GM21786 (cell line): ENCODE data around the gene CITED4.

Source experiments
- ATAC-seq: cut with Tn5 transposase; IDR thresholded peaks from one replicate; pipeline ENCODE4 v1.9.1; 2021; ENCODE audit not compliant: unreplicated experiment

Gene CITED4

DNA sequence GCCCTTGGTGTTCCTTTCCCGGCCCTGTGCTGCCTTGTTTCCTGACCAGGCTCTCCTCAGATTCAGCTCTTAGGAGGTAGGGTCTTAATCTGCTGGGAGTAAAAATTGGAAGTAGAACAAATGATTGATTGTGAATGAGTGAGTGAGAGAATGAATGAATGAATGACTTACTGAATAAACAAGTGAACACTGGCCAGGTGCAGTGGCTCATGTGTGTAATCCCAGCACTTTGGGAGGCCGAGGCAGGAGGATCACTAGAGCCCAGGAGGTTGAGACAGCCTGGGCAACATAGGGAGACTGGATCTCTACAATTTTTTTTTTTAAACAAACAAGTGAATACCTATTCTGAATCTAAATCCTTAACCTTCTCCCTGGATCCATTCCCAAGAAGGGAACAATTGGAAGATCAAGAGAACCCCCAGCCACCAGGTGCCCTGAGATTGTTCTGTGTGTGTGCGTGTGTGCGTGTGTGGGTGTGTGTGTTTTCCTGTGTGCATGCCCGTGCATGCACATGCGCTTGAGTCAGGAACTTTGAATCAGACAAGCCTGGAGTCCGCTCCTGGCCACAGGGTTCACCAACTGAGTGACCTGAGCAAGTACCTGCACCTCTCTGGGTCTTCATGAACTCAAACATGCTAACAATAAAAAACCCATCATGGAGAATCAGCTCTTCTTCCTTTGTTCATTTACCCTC lies 24.3 kb upstream of the CITED4 start:
- no peak for ATAC-seq

DNA sequence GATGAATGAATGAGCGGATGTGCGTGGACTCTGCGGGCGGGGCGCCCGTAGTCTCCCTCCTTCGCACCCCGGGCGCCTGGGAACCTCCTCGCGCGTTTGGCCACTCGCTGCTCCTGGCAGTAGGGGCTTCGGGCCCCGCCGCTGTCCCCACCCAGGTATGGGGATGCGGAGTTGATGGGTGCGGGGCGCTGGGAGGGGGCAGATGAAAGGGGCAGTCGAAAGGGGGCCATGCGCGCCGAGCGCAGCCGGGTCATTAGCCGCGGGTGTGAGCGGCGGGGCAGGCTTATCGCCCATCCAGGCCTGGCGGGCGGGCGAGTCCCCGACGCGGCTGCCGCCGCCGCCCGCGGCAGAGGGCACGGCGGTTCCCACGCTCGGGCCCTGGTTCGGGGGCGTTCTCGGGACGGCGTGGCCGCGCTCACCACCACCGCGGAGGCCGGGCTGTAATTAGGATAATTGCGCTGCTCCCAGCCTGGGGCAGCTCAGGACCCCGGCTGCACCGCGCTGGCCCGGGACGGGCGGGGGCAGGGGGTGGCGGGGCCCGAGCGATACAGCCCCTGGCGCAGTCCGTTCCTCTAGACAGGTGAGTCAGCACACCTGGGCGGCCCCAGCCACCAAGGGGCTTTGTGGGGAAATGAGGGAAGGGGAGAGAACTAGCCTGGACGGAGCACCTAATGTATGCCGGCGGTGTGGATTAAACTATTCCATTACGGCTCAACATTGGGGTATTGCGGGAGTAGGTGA lies 22.1 kb upstream of the CITED4 start:
- no peak for ATAC-seq

DNA sequence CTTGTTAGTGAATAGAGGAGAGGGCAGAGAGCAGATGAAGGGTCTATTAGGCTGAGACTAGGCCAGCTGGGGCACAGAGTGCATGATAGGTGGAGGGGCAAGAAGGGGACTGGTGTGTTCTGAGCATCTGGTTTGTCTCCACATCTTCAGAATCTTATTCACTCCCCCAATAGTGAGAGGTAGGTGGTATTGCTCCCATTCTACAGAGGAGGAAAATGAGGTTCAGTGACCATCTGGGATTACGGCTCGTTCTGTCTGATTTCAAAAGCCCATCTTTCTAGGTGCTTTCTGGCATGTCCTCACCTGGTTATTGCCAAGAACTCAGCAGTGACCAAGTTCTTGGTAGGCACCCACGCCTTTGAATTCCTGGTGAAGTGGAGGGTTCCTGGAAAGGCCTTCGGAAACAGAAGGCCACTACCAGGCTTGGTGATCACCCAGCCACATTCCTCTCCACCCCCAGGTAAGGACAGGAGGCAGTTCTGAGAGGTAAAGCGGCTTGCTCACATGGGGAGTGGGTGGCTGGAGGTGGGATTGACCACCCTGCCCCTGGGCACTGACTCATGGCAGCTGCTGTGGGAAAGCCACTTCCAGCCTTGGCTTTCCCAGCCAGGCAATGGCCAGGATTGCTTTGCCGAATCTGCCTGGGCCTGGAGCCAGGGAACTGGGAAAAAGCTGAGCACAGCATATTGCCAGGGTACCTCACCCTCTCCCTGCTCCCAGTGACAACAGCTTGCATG lies 18.8 kb upstream of the CITED4 start:
- ATAC-seq = no peak

DNA sequence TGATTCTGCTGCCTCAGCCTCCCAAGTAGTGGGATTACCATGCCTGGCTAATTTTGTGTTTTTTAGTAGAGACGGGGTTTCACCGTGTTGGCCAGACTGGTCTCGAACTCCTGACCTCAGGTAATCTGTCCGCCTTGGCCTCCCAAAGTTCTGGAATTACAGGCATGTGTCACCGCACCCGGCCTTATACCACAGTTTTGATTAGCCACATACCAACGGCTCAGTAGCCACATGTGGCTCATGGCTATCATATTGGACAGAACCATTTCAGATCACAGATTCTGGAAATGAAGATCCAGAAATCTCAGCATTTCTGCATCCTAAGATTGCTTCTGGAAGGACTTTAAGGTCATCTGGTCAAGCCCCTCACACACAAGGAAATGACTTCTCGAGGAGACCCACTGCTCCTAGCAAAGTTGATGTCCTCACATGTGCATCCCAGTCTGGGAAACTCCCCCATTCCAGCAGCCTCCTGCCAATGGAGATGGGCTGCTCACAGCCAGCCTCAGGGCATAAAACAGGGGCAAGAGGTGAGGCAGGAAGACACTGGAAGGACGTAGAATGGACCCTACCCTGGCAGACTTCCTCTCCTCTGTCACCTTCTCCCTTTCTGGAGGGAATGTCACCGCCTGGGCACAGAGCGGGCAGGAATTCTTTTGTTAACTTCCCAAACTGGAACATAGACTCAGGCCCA lies 17.5 kb upstream of the CITED4 start:
- no peak for ATAC-seq

DNA sequence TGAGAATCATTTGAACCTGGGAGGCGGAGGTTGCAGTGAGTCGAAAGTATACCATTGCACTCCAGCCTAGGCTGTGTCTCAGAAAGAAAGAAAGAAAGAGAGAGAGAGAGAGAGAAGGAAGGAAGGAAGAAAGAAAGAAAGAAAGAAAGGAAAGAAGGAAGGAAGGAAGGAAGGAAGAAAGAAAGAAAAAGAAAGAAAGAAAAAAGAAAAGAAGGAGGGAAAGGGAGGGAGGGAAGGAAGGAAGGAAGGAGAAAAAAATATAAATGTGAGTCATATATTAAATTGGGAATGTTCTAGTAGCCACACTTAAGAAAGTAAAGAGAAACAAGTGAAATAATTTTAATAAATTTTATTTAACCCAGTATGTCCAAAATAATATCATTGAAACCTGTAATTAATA lies 16.7 kb upstream of the CITED4 start:
- no peak for ATAC-seq

DNA sequence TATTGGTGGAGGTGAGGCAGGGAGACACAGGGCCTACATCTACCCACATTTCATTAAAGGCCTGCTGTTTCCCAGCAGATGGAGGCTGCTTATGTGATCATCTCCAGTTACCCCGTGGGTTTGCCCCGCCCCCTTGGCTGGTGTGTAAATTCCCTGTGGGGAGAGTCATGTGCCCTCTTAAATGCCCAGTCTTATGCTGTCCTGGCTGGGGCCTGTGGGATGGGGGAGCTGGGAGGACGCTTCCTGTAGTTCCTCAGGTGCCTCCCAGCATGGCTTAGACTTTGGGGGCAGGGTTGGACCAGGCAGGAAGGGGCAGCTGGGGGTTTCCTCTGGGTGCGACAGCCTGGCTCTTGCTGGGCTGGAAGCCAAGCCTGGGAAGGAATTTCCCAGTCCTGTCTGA lies 15.5 kb upstream of the CITED4 start:
- ATAC-seq = no peak

DNA sequence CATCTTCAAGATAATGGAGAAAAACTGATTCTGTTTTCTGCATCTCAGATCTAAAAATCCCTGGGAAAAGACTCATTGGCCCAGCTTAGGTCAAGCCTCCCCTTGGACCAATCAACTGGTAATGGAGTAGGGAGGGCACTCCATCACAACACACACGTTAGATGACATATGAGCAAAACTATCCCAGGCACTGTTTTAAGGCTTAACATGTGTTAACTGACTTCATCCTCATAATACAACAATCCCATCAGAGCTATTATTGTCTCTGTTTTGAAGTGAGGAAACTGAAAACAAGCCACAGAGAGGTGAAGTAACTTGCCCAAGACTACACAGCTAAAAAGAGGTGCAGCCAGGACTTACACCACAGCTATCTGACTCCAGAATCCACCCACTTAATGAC lies 14.7 kb upstream of the CITED4 start:
- ATAC-seq = no peak

DNA sequence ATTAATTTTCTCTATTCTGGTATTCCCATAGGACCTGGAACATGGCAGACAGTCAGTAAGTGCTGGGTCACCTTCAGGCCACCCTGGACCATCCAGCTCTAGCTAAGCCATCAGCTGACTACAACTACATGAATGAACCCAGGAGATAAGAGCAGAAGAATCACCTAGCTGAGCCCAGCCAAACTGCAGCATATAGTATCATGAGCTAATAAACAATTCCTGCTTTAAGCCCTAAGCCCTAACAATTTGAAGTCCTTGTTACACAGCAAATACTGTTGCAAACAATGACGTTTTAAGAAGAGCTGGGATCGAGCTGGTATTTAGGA lies 14.2 kb upstream of the CITED4 start:
- no peak for ATAC-seq

DNA sequence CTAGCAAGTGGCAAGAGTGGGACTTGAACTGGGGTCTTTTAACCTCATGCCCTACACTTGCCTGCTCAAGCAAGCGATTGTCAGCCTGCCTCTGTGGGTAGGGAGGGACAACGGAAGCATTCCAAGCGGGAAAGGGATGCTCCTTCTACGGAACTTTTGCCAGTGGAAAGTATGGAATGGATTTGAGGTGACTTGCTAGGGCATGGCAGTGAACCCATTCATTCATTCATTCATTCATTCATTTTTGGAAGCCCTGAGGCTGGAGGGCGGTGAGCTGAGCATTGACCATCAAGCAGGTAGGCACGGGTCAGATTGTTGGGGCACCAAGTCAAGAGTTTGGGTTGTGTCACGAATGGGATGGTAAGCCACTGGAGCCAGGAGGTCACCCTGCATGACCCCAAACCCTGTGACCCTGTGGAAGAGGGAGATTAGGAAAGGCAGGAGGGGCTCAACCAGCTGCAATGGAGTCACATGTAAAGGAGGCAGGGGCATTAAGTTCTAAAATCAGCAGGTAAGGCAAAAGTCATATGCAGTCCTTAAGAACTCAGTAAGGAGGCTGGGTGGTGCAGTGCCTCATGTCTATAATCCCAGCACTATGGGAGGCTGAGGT lies 11.8 kb upstream of the CITED4 start:
- no peak for ATAC-seq

DNA sequence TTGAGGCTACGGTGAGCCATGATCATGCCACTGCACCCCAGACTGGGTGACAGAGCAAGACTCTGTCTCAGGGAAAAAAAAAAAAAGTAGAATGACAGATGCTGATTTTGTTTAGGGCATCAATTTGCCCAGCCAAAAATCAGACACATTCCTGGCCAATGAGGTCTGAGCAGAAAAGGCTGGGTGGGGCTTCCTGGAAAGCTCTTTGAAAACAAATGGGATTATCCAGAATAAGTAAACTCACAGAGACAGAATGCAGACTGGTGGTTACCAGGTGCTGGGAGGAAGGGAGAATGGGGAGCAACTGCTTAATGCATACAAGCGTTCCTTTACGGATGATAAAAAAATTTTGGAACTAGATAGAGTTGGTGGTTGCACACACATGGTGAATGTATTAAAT lies 10.1 kb upstream of the CITED4 start:
- ATAC-seq = no peak

DNA sequence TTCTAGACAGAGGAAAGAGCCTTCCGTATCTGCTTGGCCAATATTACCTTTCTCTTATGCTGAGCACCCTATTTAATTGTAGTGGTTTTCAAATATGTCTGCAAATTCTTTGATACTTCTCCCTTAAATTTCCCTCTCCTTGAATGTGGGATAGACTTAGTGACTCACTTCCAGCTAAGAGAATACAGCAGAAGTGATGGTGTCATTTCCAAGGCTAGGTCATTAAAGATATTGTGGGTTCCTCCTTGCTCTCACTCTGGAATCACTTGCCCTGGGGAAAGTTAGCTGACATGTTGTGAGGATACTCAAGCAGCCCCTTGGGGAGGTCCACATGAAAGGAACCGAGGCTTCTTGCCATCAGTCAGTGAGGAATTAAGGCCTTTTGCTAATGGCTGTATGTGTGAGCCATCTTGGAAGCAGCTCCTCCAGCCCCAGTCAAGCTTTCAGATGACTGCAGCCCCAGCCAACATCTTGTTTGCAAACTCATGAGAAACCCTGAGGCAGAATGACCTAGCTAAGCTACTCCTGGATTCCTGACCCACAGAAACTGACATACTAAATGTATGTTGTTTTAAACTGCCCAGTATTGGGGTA lies 8.1 kb upstream of the CITED4 start:
- no peak for ATAC-seq

DNA sequence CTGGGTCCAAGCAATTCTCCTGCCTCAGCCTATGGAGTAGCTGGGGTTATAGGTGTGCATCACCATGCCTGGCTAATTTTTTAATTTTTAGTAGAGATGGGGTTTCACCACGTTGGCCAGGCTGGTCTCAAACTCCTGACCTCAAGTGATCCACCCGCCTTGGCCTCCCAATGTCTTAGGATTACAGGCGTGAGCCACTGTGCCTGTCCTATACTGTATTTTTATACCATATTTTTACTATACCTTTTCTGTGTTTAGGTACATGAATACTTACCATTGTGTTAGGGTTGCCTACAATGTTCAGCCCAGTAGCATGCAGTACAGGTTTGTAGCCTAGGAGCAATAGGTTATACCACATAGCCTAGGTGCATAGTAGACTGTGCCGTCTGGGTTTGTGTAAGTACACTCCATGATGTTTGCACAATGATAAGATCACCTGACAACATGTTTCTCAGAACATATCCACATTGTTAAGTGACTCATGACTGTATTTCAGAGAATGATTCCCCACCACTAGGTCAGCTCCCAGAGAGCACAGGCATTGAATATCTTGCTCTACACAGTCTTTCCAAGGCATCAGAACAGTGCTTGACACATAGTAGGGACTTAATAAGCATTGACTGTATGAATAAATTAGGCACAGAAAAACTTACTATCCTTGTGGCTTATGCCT lies 6.0 kb upstream of the CITED4 start:
- ATAC-seq = no peak

DNA sequence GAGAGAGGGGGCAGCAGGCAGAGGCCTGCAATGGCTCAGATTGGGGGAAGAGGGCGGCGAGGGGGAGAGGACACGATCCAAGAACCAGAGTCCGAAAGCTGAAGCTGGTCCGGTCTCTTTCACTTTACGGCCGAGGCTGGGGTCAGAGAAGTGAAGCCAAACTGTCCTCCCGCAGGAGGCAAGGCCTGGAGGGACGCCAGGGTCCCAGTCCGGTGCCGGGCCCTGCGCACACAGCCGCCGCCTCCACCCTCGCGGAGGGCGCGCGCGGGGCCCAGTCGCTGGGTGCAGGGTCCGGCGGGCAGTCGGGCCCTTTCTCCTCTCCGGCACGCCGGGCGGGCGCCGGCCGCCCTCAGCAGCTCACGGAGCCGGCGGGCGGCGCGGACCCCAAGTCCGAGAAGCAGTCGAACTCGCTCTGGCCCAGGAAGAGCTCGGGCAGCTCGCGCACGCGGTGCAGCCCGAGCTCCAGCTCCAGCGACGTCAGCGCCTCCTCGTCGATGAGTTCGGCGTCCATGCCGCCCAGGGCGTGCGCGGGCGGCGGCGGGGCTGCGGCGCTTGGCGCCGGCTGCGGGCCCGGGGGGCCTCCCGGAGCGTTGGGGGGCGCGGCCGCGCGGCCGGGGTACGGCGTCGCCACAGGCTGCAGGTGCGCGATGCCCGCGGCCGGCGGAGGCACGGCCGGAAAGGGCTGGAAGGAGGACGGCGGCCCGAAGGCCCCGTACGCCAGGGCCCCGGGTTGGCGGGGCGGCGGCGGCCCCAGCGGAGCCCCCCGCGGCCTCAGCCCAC lies 749 bp downstream of the CITED4 start:
- ATAC-seq = no peak

DNA sequence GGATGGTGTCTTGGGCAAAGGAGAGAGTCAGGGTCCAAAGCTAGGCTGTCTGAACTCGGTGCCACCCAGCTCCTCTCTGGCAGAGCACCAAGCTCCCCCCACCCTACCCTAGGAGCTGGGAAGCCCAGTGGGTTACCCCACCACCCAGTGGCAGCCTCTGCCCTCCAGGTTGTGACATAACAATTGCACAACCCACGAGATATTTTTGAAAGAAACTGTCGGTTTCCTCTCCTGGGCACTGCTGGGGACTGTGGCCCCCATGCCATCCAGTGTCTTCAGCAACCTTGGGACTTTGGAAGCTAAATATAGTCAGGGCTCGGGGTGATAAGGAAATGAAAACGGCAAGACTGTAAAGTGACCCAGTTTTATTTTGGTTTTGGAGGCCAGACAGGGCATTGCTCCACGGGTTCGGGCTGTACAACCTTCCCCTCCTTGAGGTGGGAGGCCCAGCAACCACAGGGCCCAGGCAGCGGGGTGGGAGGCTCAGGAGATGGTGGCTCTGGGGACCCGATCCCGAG lies 1.4 kb downstream of the CITED4 start:
- ATAC-seq = no peak

DNA sequence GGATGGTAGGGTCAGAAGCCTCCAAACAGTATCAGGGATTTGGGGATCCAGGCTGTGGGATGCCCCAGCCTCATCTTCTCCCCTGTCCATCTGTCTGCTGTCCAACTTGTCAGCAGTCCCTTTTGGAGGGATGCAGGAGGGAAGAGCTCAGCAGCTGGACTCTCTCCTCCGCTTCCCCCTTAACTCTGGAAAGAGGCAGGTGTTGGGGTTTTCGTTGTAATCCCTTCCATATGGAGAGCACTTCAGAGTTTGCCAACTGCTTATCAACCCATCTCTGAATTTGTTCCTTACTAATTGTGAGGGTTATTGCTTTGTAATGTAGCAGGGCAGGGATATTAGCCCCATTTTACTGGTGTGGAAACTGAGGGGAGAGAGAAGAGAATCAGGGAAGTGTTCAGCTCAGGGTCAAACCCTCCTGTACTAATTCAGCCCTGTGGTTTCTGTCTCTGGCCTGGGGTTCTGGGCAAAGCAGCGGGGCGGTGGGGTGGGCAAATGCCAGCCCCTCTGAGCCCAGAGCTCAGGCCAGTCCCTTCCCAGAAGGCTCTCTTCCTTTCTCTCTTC lies 3.2 kb downstream of the CITED4 start:
- ATAC-seq = no peak

DNA sequence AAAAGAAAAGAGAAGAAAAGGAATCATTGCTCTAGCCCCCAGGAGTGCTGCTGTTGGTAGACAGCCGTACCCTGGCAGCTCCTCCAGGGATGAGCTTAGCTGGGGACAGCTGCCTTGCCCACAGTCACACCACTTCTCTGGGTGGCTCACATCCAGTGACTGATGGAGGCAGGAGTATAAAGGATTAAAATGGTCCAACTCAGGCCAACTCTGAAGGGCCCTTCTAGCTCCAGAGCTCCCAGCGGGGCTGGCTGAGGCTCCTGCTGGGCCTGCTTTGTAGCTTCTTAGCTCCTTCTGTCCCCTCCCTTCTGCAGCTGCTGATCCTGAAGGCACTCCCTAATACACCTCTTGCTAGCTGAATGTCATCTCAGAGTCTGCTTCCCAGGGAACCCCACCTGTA lies 4.4 kb downstream of the CITED4 start:
- no peak for ATAC-seq

DNA sequence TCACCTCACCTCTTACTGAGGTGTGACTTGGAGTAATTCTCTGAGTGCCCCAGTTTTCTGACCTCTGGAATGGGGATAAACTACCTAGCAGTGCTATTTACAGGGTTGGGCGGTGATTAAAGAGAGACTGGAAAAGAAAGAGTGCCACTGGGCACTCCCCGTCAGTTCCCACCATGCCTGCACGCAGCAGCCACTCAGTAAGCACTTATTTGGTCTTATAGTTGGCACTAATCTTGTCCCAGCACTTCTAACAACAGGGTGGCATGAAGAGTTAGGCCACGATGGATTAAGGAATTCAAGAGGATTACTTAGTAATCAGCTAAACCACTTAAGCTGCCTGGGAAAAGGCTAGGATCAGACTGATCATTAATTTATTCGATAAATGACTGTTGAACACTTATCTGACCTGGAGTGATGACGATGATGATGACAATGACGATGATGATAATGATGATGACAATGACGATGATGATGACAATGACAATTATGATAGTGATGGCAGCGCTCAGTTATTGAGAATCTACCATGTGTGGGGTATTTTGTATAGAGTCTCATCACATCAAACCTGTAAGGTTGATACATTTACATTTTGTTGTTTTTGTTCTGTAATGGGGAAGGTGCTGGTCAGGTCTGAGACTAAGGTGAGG lies 5.4 kb downstream of the CITED4 start:
- no peak for ATAC-seq

DNA sequence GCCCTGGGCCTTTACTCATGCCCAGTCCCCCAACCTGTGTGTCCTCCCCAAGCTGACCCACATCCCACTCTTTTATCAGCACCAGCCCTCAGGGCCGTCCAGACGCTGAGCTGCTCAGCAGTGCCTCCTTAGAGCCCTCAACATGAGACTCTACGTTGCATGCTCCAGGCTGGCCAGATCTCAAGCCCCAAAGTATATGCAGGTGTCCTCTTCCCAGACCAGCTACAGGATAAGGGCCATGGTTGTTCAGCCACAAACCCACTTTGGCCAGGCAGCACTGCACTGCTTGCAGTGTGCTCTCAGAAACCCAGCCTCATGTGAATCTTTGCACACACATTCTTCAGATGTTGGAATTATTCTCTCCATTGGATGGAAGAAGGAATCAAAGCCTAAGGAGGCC lies 6.0 kb downstream of the CITED4 start:
- ATAC-seq = no peak

DNA sequence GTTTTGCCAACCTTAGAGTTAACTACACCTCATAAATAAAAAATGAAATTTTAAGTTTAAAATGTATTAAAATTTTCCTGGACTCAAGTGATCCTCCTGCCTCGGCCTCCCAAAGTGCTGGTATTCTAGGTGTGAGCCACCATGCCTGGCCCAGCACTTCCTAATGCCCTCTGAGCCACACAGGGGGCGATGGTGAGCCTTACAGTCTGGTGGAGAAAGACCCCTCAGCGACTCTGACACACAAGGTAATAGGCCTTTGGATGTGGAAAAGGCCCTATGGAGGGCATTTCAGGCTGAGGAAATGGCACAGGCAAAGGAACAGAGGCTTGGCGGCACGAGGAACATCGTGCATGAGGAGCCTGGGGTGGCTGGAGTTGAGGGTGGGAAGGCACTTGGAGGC lies 6.7 kb downstream of the CITED4 start:
- ATAC-seq = no peak
